Omental fat pad (tissue), 4 donors: Measurements from ENCODE around the gene EIF4G3. TPM values are rescaled to one million over a fixed set of nuclear protein-coding genes. Genes with fewer than 3 reads are reported as not detected.
"Not testable (repeated sequence)": the region's sequence is repeated elsewhere in the genome, so short reads cannot be mapped to it uniquely, and the experiment has no call there.

Source experiments
- ATAC-seq: fragments of 150-250 bp; one replicate; pipeline ENCODE4 v1.9.1; 2016; ENCODE audit warnings: mild to moderate bottlenecking, moderate library complexity; ENCODE audit not compliant: low FRiP score
- DNase-seq: peaks from one replicate; pipeline ENCODE4 v3.0.0-alpha.2; 2019; ENCODE audit warnings: low spot score
- CTCF ChIP-seq, 3 donors: fragments of 450-650 bp; IDR thresholded peaks; one replicate each; pipeline ENCODE4 v1.5.1; 2016 to 2017; ENCODE audit warnings: antibody characterized with exemption in 3 of 3, mild to moderate bottlenecking in 3 of 3, moderate library complexity in 2 of 3
- total RNA-seq, 4 donors: library from RNA; depleted of rRNA; stranded (reverse); fragments of >200 nt; gene quantifications; one replicate each; pipeline ENCODE4 v1.1.0, GENCODE V29; 2016

The EIF4G3 gene
- total RNA-seq, 4 donors from 2014 or later: 50.2 to 69.5 (median 51.8) TPM

- no peak for DNase-seq
- TF ChIP-seq CTCF (IDR thresholded peaks at IDR 0.05): no peak
- ATAC-seq: no peak
Observed at GRCh38 chr1:21095976-21096375, 80.7 kb downstream of the EIF4G3 start.

DNA sequence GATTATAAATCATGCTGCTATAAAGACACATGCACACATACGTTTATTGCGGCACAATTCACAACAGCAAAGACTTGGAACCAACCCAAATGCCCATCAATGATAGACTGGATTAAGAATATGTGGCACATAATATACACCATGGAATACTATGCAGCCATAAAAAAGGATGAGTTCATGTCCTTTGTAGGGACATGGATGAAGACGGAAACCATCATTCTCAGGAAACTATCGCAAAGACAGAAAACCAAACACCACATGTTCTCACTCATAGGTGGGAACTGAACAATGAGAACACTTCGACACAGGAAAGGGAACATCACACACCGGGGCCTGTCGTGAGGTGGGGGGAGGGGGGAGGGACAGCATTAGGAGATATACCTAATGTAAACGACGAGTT lies 82.4 kb downstream of the EIF4G3 start:
- ATAC-seq, DNase-seq: not testable (repeated sequence)

DNA sequence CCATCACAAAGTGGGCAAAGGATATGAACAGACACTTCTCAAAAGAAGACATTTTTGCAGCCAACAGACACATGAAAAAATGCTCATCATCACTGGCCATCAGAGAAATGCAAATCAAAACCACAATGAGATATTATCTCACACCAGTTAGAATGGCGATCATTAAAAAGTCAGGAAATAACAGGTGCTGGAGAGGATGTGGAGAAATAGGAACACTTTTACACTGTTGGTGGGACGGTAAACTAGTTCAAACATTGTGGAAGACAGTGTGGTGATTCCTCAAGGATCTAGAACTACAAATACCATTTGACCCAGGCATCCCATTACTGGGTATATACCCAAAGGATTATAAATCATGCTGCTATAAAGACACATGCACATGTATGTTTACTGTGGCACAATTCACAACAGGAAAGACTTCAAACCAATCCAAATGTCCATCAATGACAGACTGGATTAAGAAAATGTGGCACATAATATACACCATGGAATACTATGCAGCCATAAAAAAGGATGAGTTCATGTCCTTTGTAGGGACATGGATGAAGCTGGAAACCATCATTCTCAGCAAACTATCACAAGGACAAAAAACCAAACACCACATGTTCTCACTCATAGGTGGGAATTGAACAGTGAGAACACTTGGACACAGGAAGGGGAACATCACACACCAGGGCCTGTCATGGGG lies 83.3 kb downstream of the EIF4G3 start:
- ATAC-seq, DNase-seq: not testable (repeated sequence)

DNA sequence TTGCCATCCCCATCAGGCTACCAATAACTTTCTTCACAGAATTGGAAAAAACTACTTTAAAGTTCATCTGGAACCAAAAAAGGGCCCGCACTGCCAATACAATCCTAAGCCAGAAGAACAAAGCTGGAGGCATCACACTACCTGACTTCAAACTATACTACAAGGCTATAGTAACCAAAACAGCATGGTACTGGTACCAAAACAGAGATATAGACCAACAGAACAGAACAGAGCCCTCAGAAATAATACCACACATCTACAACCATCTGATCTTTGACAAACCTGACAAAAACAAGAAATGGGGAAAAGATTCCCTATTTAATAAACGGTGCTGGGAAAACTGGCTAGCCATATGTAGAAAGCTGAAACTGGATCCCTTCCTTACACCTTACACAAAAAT lies 84.2 kb downstream of the EIF4G3 start:
- DNase-seq, ATAC-seq: not testable (repeated sequence)

DNA sequence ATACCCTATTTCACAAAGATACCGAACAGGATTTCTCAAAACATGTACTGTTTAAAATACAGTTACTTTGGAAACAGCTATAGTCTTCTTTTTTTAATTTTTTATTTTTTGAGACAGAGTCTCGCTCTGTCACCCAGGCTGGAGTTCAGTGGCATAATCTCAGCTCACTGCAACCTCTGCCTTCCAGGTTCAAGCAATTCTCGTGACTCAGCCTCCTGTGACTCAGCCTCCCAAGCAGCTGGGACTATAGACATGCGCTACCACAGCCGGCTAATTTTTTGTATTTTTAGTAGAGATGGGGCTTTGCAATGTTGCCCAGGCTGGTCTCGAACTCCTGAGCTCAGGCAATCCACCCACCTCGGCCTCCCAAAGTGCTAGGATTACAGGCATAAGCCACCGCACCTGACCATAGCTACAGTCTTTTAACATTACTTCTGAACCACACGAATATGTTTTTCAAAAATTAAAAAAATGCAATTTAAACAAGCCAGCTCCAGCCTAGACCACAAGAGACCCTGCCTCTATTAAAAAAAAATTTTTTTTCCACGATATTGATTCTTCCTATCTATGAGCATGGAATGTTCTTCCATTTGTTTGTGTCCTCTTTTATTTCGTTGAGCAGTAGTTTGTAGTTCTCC lies 85.5 kb downstream of the EIF4G3 start:
- DNase-seq (peak; percentile 36), ATAC-seq (peak; percentile 41)

DNA sequence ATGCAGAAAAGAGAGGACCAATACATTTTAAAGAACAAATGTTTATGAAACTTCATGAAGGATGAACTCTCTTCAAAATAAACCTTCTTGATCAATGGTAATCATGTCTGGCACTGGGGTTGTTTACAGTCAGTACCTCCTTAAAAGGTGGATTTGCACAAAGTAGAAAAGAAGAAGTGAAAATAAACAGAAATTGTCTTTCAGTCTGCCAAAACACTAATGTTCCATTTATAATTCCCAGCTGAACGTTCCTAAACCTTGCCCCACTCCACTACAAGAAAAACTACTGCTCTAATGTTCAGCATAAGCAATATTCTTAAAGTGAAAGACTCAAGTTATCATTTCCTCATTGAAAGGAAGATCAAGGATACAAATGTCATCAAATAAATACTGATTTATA lies 86.2 kb downstream of the EIF4G3 start:
- no peak for TF ChIP-seq CTCF (IDR thresholded peaks at IDR 0.05)
- ATAC-seq (no peak), DNase-seq (no peak)

- ATAC-seq (no peak), DNase-seq (no peak)
- TF ChIP-seq CTCF (IDR thresholded peaks at IDR 0.05): no peak
Observed at GRCh38 chr1:21089731-21090130, 87.0 kb downstream of the EIF4G3 start.

GRCh38 chr1:21089299-21089698 lies 87.4 kb downstream of the EIF4G3 start:
- ATAC-seq (no peak), DNase-seq (no peak)
- TF ChIP-seq CTCF (IDR thresholded peaks at IDR 0.05): no peak

GRCh38 chr1:21084111-21084810 lies 92.4 kb downstream of the EIF4G3 start:
- DNase-seq (no peak), ATAC-seq (no peak)
- no peak for TF ChIP-seq CTCF (IDR thresholded peaks at IDR 0.05)
